HCT116 (cell line): Measurements from ENCODE around the gene KSR2. TPM values are rescaled to one million over a fixed set of nuclear protein-coding genes. Genes with fewer than 3 reads are reported as not detected.

Experiments
- ATAC-seq: fragments of 200-7000 bp; cut with Tn5 transposase; 2 replicates; pipeline ENCODE4 v1.9.1; 2020; ENCODE audit warnings: mild to moderate bottlenecking, moderate library complexity
- BruUV-seq: library from RNA; stranded (reverse); fragments of 400-500 nt; replicated peaks from 2 replicates; lab custom pipeline; 2021; lab: Mats Ljungman, UMichigan
- CTCF ChIA-PET: fragments of 300-600 bp; sonication (Branson Sonifier 250); formaldehyde crosslinking; loops from one replicate; lab custom pipeline; 2021; ENCODE audit warnings: antibody characterized with exemption; lab: Charles Lee
- POLR2A ChIA-PET: fragments of 300-600, 350-600 bp; sonication (Branson Sonifier 250); formaldehyde crosslinking; loops from one replicate; lab custom pipeline; 2021; ENCODE audit warnings: antibody characterized with exemption; lab: Charles Lee
- RAD21 ChIA-PET, 2 experiments: fragments of 300-600 bp; sonication (Branson Sonifier 250); formaldehyde crosslinking; loops; one replicate each; lab custom pipeline; 2023; ENCODE audit warnings: low total read pairs in 2 of 2; ENCODE audit not compliant: uncharacterized antibody in 2 of 2, unreplicated experiment in 2 of 2, low non-redundant PET in 1 of 2; lab: Charles Lee
- DNase-seq: peaks from one replicate; pipeline ENCODE4 v3.0.0-alpha.2; 2010; ENCODE audit warnings: low read depth, low spot score
- H2AFZ ChIP-seq: fragments of 200-600 bp; shearing (Covaris generic), sonication (generic); 2 replicates; pipeline ENCODE4 v1.6.1; 2017; ENCODE audit warnings: low read depth, mixed run types, mixed read lengths, antibody characterized with exemption, low read length; ENCODE audit not compliant: poor library complexity, severe bottlenecking
- H3K27ac ChIP-seq: 2 replicates; pipeline ENCODE4 v1.5.1; 2012; ENCODE audit warnings: low read depth, low read length
- H3K27me3 ChIP-seq: fragments of 200-600 bp; sonication (generic); 2 replicates; pipeline ENCODE4 v1.6.1; 2016; ENCODE audit warnings: mixed run types, low read length, mixed read lengths; ENCODE audit not compliant: insufficient read depth
- H3K36me3 ChIP-seq, 2 experiments: fragments of 200-500 bp in 1 of 2; fragments of 200-600 bp in 1 of 2; sonication (Bioruptor generic) in 1 of 2; sonication (generic) in 1 of 2; 2 replicates each; pipeline versions ENCODE4 v1.5.1 to v1.6.1; 2014 to 2016; ENCODE audit warnings: low read length in 2 of 2, inconsistent platforms in 1 of 2, mixed read lengths in 1 of 2, mixed run types in 1 of 2; ENCODE audit not compliant: insufficient read depth in 2 of 2, control insufficient read depth in 1 of 2
- H3K4me1 ChIP-seq, 2 experiments: fragments of 200-600 bp in 1 of 2; sonication (generic) in 1 of 2; 2 replicates each; pipeline versions ENCODE4 v1.5.1 to v1.6.1; 2012 to 2017; ENCODE audit warnings: low read length in 2 of 2, inconsistent platforms in 1 of 2, mild to moderate bottlenecking in 1 of 2, mixed read lengths in 1 of 2, mixed run types in 1 of 2, moderate library complexity in 1 of 2; ENCODE audit not compliant: insufficient read depth in 2 of 2, control insufficient read depth in 1 of 2
- H3K4me2 ChIP-seq: fragments of 200-600 bp; sonication (generic); 2 replicates; pipeline ENCODE4 v1.6.1; 2017; ENCODE audit warnings: mixed run types, low read length, mixed read lengths
- H3K4me3 ChIP-seq, 2 experiments: fragments of 200-600 bp in 1 of 2; sonication (generic) in 1 of 2; replicated peaks in 1 of 2; 2 replicates each; pipeline ENCODE4 v1.5.1; 2011 to 2016; ENCODE audit warnings: low read length in 2 of 2, control low read depth in 1 of 2, low read depth in 1 of 2, mild to moderate bottlenecking in 1 of 2, mixed read lengths in 1 of 2, mixed run types in 1 of 2
- H3K79me2 ChIP-seq: fragments of 200-600 bp; sonication (generic); 2 replicates; pipeline ENCODE4 v1.6.1; 2017; ENCODE audit warnings: mild to moderate bottlenecking, mixed run types, low read length, moderate library complexity, mixed read lengths; ENCODE audit not compliant: insufficient read depth
- H3K9ac ChIP-seq: fragments of 200-600 bp; sonication (generic); 2 replicates; pipeline ENCODE4 v1.6.1; 2016; ENCODE audit warnings: low read length, mixed read lengths
- H3K9me2 ChIP-seq: fragments of 200-600 bp; sonication (generic), shearing (Covaris generic); 2 replicates; pipeline ENCODE4 v1.6.1; 2017; ENCODE audit warnings: mixed run types, mild to moderate bottlenecking, moderate library complexity; ENCODE audit not compliant: insufficient read depth
- H3K9me3 ChIP-seq, 2 experiments: fragments of 200-500 bp in 1 of 2; fragments of 200-600 bp in 1 of 2; sonication (Bioruptor generic) in 1 of 2; sonication (generic) in 1 of 2; 2 replicates each; pipeline ENCODE4 v1.6.1; 2014 to 2017; ENCODE audit warnings: low read length in 2 of 2, mixed read lengths in 2 of 2, inconsistent platforms in 1 of 2, low read depth in 1 of 2, mild to moderate bottlenecking in 1 of 2, mixed run types in 1 of 2, moderate library complexity in 1 of 2; ENCODE audit not compliant: control insufficient read depth in 1 of 2, insufficient read depth in 1 of 2
- H4K20me1 ChIP-seq: fragments of 200-600 bp; sonication (generic), shearing (Covaris generic); 2 replicates; pipeline ENCODE4 v1.6.1; 2017; ENCODE audit warnings: mixed run types, mild to moderate bottlenecking, moderate library complexity; ENCODE audit not compliant: insufficient read depth
- CBX3 ChIP-seq: IDR thresholded peaks from 2 replicates; pipeline ENCODE4 v1.6.1; 2012; ENCODE audit warnings: low read depth
- EZH2 ChIP-seq: fragments of 200-600 bp; sonication (generic); IDR thresholded peaks from 2 replicates; pipeline ENCODE4 v1.6.1; 2017; ENCODE audit warnings: antibody characterized with exemption, mixed run types
- FOSL1 ChIP-seq: IDR thresholded peaks from 2 replicates; pipeline ENCODE4 v1.6.1; 2012; ENCODE audit warnings: low read depth
- JUND ChIP-seq: IDR thresholded peaks from 2 replicates; pipeline ENCODE4 v1.6.1; 2012
- POLR2AphosphoS5 ChIP-seq: IDR thresholded peaks from 2 replicates; pipeline ENCODE4 v1.6.1; 2011; ENCODE audit warnings: mild to moderate bottlenecking, low read depth, low read length, moderate library complexity
- RAD21 ChIP-seq: IDR thresholded peaks from 2 replicates; pipeline ENCODE4 v1.6.1; 2012; ENCODE audit warnings: low read depth, mild to moderate bottlenecking
- SIN3A ChIP-seq: IDR thresholded peaks from 2 replicates; pipeline ENCODE4 v1.6.1; 2012; ENCODE audit warnings: low read depth
- SRF ChIP-seq: IDR thresholded peaks from 2 replicates; pipeline ENCODE4 v1.6.1; 2012; ENCODE audit warnings: low read depth
- ZFX ChIP-seq: fragments of 450-650 bp; IDR thresholded peaks from 2 replicates; pipeline ENCODE4 v1.6.1; 2017
- ZNF274 ChIP-seq: fragments of 200-500 bp; sonication (Bioruptor generic); IDR thresholded peaks from 2 replicates; pipeline ENCODE4 v1.6.1; 2014; ENCODE audit warnings: mild to moderate bottlenecking, low read depth, low read length, inconsistent platforms
- intact Hi-C: fragments of 100-400 bp; cut with micrococcal nuclease; formaldehyde crosslinking; loops from 2 replicates; pipeline ENCODE4 v1.10.0; 2022
- total RNA-seq: library from RNA; stranded (reverse); gene quantifications from one replicate; pipeline ENCODE4 v1.2.1, GENCODE V29; 2021; ENCODE audit not compliant: unreplicated experiment
- TF ChIP-seq, protein P1 (sequence below): IDR thresholded peaks from 2 replicates; pipeline ENCODE4 v1.6.1; 2012; ENCODE audit warnings: low read depth

KSR2 gene
- total RNA-seq, 1 experiment from 2014 or later: 10.1 TPM

DNA sequence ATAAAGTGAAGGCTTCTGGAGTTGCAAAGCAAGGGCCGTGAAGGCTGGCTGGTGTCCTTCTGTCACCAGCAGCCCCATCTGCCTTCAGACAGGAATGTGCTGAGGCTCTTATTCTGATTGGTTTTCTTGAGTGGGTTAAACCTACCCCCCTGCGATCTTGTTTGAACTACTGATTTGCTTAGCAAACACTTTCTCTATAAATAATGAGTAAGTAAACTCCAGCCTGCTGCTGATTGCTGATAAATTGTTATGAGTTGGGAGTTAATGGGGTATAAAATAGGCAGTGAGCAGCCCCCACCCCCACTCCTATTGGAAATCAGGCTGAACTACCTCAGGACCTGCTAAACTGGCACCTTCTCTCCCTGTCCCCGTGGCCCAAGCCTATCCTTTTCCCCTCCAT is 461.2 kb downstream of the KSR2 start:
- CTCF ChIA-PET: no interaction called here
- POLR2A ChIA-PET: no interaction called here
- RAD21 ChIA-PET: no interaction called here
- Histone ChIP-seq H2AFZ (no peak overlapping the region), H4K20me1 (no peaks in the 10 kb centered on the region), H3K9me3 (no peaks in the 10 kb centered on the region)
- intact Hi-C loops: no loop called here
- TF ChIP-seq ZFX (no peak), CBX3 (no peak), JUND (no peak)
- TF ChIP-seq, all 23 proteins: peak for 0
- H3K4me1 ChIP-seq: no peaks in the 10 kb centered on the region
- no peak overlapping the region for H3K27ac ChIP-seq
- H3K27me3 ChIP-seq: no peaks in the 10 kb centered on the region
- H3K9ac ChIP-seq: no peak overlapping the region
- no TSS peak for BruUV-seq
- DNase-seq: no peak
- no peaks in the 10 kb centered on the region for H3K9me2 ChIP-seq
- no peak for ATAC-seq
- H3K4me2 ChIP-seq: no peak overlapping the region
- H3K36me3 ChIP-seq: no peaks in the 10 kb centered on the region
- no peaks in the 10 kb centered on the region for H3K79me2 ChIP-seq
- no peak overlapping the region for H3K4me3 ChIP-seq

DNA sequence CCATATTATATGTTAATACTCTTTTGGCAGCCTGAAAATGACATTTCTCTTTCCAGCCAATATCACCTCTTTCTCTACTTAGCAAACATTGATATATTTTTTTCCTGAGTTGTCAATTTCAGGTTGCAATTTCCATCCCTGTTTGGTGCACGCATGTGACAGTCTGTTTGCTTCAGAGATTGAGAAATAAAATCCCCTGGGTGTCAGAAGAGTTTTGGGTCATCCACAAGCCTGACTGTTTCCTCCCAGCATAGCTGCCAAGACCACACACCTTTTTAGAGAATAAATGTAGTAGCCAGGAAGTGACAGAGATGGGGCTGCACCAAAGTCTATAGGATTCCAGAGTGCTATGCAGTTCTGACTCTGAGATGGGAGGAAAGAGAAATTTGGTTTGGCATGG is 462.5 kb downstream of the KSR2 start:
- intact Hi-C loops: no loop called here

More for the DNA sequence above, 462.5 kb downstream of the KSR2 start:
- H3K4me3 ChIP-seq: no peak overlapping the region
- no peak overlapping the region for H2AFZ ChIP-seq
- RAD21 ChIA-PET: no interaction called here
- BruUV-seq: no TSS peak
- H3K9me3 ChIP-seq: no peaks in the 10 kb centered on the region
- POLR2A ChIA-PET: no interaction called here
- no peak overlapping the region for H3K4me2 ChIP-seq
- CTCF ChIA-PET: no interaction called here
- H4K20me1 ChIP-seq: no peaks in the 10 kb centered on the region
- H3K4me1 ChIP-seq: no peaks in the 10 kb centered on the region
- DNase-seq: no peak
- H3K36me3 ChIP-seq: no peaks in the 10 kb centered on the region
- H3K79me2 ChIP-seq: no peaks in the 10 kb centered on the region
- TF ChIP-seq EZH2 (no peak), RAD21 (no peak), SRF (no peak), POLR2AphosphoS5 (no peak), SIN3A (no peak), ZNF274 (no peak), FOSL1 (no peak)
- TF ChIP-seq, protein P1, sequence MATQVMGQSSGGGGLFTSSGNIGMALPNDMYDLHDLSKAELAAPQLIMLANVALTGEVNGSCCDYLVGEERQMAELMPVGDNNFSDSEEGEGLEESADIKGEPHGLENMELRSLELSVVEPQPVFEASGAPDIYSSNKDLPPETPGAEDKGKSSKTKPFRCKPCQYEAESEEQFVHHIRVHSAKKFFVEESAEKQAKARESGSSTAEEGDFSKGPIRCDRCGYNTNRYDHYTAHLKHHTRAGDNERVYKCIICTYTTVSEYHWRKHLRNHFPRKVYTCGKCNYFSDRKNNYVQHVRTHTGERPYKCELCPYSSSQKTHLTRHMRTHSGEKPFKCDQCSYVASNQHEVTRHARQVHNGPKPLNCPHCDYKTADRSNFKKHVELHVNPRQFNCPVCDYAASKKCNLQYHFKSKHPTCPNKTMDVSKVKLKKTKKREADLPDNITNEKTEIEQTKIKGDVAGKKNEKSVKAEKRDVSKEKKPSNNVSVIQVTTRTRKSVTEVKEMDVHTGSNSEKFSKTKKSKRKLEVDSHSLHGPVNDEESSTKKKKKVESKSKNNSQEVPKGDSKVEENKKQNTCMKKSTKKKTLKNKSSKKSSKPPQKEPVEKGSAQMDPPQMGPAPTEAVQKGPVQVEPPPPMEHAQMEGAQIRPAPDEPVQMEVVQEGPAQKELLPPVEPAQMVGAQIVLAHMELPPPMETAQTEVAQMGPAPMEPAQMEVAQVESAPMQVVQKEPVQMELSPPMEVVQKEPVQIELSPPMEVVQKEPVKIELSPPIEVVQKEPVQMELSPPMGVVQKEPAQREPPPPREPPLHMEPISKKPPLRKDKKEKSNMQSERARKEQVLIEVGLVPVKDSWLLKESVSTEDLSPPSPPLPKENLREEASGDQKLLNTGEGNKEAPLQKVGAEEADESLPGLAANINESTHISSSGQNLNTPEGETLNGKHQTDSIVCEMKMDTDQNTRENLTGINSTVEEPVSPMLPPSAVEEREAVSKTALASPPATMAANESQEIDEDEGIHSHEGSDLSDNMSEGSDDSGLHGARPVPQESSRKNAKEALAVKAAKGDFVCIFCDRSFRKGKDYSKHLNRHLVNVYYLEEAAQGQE: no peak
- TF ChIP-seq, all 23 proteins: peak for 0
- H3K27me3 ChIP-seq: no peaks in the 10 kb centered on the region
- no peak for ATAC-seq
- H3K9ac ChIP-seq: no peak overlapping the region
- no peak overlapping the region for H3K27ac ChIP-seq
- H3K9me2 ChIP-seq: no peaks in the 10 kb centered on the region
